ENCODE data around the gene TXNL4A.
"Not testable (repeated sequence)": the region's sequence is repeated elsewhere in the genome, so short reads cannot be mapped to it uniquely, and the experiment has no call there.

TXNL4A gene, protein sequence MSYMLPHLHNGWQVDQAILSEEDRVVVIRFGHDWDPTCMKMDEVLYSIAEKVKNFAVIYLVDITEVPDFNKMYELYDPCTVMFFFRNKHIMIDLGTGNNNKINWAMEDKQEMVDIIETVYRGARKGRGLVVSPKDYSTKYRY

GRCh38 chr18:79988451-79989194 is at the start of gene TXNL4A:
Gene TXNL4A, minus strand, starts transcription at chr18:79988563. Its CDS starts 171 bp downstream, at chr18:79988392.
- peak; percentile 84 for DNase-seq

- DNase-seq: no peak
Observed at GRCh38 chr18:80037300-80037699, 48.9 kb upstream of the TXNL4A start.

- no peak for DNase-seq
Observed at GRCh38 chr18:80035997-80036396, 47.6 kb upstream of the TXNL4A start.

- no peak for DNase-seq
Observed at GRCh38 chr18:80034852-80035406, 46.6 kb upstream of the TXNL4A start.

DNA sequence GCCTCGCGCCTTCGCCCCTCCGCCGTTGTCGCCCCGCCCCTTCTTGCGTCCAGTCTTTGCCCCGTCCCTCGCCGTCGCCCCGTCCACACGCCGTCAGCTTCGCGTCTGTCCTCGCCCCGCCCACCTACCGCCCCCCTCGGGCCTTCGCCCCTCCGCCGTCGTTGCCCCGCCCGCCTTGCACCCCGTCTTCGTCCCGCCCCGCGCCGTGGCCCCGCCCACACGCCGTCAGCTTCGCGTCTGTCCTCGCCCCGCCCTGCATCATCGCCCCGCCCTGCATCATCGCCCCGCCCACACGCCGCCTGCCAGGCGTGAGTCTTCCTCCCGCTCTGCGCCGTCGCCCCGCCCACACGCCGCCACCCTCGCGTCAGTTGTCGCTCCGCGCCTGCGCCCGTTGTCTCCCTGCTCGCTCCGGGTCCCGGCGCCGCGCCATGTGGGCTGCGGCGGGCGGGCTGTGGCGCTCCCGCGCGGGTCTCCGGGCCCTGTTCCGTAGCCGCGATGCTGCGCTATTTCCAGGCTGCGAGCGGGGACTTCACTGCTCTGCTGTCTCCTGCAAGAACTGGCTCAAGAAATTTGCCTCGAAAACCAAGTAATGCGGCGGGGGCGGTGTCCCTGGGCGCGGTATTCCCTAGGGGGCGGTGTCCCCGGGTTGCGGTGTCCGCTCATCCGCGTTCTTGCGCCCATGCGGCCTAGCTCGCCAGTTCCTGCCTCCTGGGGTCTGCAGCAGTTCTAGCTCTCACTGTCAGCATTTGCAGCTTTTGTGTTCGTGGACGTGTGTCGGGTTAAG is 45.9 kb upstream of the TXNL4A start, which contains the start of gene RBFA:
TSS of gene RBFA (plus strand) at position 367 of the 784 bp plus-strand sequence. CDS start at position 429, 62 bp downstream.
- DNase-seq: peak; percentile 98

- no peak for DNase-seq
Observed at GRCh38 chr18:80033181-80034067, 45.1 kb upstream of the TXNL4A start.

GRCh38 chr18:80029690-80030089 is 41.3 kb upstream of the TXNL4A start:
- no peak for DNase-seq

- not testable (repeated sequence) for DNase-seq
Observed at GRCh38 chr18:80027719-80028118, 39.4 kb upstream of the TXNL4A start.

DNA sequence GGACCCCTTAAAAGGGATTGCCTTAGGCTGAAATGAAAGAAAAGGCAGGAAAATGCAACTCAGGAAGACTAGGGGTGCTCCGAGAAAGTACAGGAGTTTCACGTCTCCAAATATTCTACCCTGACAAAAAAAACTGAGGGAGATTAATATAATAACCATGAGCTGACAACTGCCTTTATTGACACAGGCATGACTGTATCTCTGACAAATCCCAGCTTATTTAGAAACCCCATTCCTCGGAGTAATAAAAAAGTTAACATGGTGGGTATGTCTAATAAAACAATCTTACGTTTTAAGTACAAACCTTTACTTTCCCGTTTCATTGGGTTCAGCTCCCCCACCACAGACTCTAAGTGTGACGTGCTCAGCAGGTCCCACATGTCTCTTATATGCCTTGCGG is 38.0 kb upstream of the TXNL4A start:
- DNase-seq: no peak

DNA sequence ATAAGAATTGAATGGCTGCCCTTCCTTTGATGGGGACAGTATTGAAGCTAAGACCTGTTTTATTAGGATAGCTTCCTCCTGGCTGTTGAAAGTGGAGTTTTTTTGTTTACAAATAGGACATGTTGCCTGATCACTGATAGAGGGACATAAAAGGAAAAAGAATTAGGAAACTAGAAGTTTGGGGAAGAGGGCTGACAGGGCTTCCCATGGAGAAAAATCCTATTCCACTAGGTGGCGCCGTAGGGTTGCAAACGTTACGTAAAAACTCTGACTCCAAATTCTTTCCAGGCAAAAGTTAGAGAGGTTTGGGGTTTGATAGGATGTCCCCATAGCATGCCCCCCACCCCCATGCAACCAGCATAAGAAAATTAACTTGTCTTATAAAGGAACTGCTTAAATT is 34.8 kb upstream of the TXNL4A start:
- DNase-seq: no peak

GRCh38 chr18:80022613-80023012 is 34.2 kb upstream of the TXNL4A start:
- no peak for DNase-seq

DNA sequence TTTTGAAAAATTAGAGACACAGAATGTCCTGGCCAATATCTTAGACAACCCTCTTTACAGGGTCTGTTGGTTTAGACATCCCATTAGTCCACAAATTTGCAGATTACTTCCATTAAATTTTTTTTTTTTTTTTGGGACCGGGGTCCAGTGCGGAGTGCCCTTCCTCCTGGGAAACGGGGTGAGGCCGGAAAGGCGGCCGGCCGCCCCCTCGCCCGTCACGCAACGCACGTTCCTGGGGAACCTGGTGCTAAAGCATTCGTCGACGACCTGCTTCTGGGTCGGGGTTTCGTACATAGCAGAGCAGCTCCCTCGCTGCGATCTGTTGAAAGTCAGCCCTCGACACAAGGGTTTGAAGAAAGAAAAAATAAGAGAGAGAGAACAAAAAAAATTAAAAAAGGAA is 24.4 kb upstream of the TXNL4A start:
- no peak for DNase-seq

DNA sequence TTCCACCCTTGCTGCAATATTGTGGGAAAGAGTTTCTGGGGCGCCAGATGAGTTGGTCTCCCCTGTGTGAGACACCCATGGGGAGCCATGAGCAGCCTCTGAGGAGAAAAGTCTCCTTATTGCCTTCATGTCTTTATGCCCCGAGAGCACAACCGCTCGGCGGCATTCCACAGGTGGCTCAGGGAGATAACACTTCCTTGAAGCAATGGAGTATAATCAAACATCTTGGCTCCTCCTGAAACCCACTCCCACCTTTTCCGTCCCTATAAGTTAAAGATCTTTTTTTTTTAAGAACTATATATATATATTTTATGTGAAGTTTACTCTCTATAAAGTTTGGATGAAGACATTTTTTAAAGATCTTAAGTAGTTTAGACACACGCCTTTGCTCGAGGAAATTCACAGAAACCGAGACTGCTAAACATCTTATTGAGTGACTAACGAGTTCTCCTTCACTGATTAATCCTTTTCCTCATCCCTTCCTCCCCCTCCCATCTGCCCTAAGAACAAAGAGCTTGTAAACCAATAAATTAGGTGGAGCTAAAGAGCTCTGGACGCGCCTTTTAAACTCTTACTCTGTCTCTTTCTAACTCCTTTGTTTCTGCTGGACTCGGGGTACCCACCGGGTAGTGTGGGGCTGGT is 23.3 kb upstream of the TXNL4A start:
- DNase-seq: not testable (repeated sequence)

GRCh38 chr18:80010551-80010906 is 22.2 kb upstream of the TXNL4A start:
- no peak for DNase-seq

DNA sequence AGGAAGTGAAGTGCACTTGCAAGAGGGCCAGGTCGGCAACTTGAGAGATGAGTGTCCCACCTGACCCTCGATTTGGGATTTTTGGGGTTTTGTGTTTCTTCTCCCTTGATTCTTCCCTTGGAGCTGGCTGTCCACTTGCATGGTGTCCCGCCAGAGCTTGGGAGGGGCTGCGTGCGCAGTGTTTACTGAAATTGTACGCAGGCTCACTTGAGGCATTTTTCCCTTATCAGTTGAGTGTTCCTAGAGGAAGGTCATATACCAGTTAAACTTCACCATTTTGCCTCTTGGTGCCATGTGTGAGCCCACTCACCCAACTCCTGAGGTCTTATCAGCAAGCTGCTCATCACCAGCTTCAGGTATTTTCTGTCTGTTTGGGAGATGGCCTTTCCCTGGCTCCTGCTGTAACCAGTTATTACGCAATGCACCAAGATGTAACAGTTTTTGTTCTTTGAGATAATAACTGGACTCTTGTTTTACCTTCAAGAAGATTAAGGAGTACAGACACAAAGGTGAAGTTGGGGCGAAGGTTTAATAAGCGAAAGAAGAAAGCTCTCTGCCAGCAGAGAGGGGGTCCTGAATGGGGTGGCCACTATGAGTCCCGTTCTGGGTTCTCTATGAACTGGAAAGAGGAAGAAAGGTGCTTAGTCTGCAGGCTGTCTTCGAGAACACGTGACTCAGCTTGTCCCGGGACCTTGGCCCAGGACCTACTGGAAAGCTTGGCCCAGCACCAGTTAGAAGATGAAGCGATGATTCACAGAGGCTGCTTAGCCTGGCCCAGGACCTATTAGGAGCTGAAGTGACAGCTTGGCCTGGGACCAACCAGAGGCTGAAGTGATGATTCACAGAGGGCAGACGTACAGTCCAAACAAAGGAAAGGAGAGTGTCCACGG is 21.5 kb upstream of the TXNL4A start:
- DNase-seq: no peak

DNA sequence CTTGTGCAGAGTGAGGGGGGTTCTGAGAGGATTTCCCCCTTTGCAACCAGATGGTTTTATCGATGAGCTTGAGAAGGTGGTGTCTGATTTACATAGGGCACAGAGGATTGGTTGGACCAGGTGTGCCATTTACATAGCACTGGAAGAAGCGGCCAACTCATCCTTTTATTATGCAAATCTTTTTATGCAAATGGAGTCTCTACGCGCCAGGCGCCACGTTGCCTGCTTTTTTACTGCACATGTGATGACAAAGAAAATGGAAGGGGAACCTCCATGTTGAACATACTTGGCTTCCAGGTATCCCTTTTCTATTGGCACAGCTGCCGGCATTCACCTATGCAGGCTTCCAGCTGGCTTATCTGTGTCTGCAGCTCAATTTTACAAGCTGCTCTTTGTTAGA is 18.4 kb upstream of the TXNL4A start:
- no peak for DNase-seq

DNA sequence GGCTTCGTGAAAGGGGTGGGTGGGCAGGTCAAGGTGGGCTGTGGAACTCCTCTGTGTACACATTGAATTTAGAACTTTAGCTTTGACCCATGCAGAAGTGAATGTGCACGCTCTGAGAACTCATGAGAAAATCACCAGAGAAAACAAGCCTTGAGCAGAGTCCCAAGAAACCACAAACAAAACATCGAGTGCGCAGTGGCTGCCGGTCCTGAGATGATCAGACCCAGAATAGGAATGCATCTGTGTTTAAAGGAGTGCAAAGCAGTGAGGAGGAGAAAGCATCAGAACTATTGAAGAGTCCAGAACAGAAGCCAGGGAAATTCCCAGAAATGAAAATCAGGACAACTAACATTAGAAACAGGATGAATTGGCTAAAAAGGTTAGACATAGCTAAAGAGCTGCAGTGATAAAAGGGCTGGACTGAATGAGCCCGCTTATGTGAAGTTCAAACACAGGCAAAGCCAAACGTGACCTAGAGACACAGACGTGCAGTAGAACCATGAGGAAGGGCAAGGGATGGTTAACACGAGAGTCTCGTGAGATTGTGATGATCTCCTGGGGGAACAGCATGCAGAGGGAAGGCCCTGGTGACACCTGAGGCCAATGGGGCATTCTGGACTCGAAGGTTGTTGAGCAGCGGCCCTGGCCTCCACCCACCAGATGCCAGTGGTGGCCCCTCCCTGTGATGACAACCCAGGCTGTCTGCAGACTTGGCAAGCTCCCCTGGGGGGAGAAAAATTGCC is 16.4 kb upstream of the TXNL4A start:
- DNase-seq: no peak

DNA sequence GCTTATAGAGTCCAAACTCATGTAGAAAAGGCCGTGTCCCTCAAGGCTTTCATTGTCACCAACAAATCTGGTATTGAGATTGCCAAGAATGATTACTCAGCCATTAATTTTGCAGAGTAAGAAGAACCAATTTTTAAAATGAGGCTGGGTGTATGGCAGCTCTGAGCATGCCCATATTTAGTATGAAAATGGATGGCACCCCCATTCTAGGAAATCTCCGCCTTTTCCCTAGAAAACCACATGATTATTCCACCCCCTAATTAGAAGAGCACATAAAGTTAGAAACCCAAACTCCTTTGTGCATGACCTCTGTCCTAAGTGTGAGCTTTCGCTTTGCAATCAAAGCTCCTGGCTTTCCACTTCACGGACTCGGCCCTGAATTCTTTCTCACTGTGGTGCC is 14.1 kb upstream of the TXNL4A start:
- no peak for DNase-seq

- DNase-seq: no peak
Observed at GRCh38 chr18:80000877-80001276, 12.5 kb upstream of the TXNL4A start.

- DNase-seq: not testable (repeated sequence)
Observed at GRCh38 chr18:79999701-80000100, 11.3 kb upstream of the TXNL4A start.
